Trophoblast cell (in vitro differentiated cells and primary cell): ENCODE results near the gene CERK.

Experiments
- DNase-seq, 2 donors: peaks; one replicate each; pipeline ENCODE4 v3.0.0-alpha.2; 2016
- H2AFZ ChIP-seq: 2 replicates; pipeline ENCODE4 v1.6.1; 2013; ENCODE audit warnings: low read length, moderate library complexity, mild to moderate bottlenecking; ENCODE audit not compliant: insufficient read depth, poor library complexity
- H2AK5ac ChIP-seq: 2 replicates; pipeline ENCODE4 v1.6.1; 2013; ENCODE audit warnings: mild to moderate bottlenecking, low read length
- H2BK120ac ChIP-seq: 2 replicates; pipeline ENCODE4 v1.6.1; 2013; ENCODE audit warnings: low read length, mild to moderate bottlenecking, moderate library complexity; ENCODE audit not compliant: insufficient read depth, poor library complexity
- H2BK12ac ChIP-seq: 2 replicates; pipeline ENCODE4 v1.6.1; 2013; ENCODE audit warnings: mild to moderate bottlenecking, low read length, moderate library complexity
- H2BK5ac ChIP-seq: 2 replicates; pipeline ENCODE4 v1.6.1; 2013; ENCODE audit warnings: low read length, low read depth, moderate library complexity, mild to moderate bottlenecking; ENCODE audit not compliant: poor library complexity
- H3K14ac ChIP-seq: 2 replicates; pipeline ENCODE4 v1.6.1; 2013; ENCODE audit warnings: mild to moderate bottlenecking, low read length
- H3K18ac ChIP-seq: 2 replicates; pipeline ENCODE4 v1.6.1; 2013; ENCODE audit warnings: mild to moderate bottlenecking, low read length
- H3K23ac ChIP-seq: 2 replicates; pipeline ENCODE4 v1.6.1; 2013; ENCODE audit warnings: low read length
- H3K27ac ChIP-seq: 2 replicates; pipeline ENCODE4 v1.5.1; 2013; ENCODE audit warnings: low read depth, mild to moderate bottlenecking, inconsistent platforms, low read length, moderate library complexity
- H3K27me3 ChIP-seq: 2 replicates; pipeline ENCODE4 v1.6.1; 2013; ENCODE audit warnings: inconsistent platforms, mild to moderate bottlenecking, low read length, moderate library complexity; ENCODE audit not compliant: insufficient read depth
- H3K36me3 ChIP-seq, 2 experiments: 1 replicate in 1 of 2; 2 replicates in 1 of 2; pipeline ENCODE4 v1.6.1; 2013; ENCODE audit warnings: low read length in 2 of 2, mild to moderate bottlenecking in 2 of 2, moderate library complexity in 1 of 2; ENCODE audit not compliant: insufficient read depth in 2 of 2, control insufficient read depth in 1 of 2
- H3K4ac ChIP-seq: 2 replicates; pipeline ENCODE4 v1.6.1; 2013; ENCODE audit warnings: low read depth, mild to moderate bottlenecking, low read length, moderate library complexity
- H3K4me1 ChIP-seq, 2 experiments: 1 replicate in 1 of 2; 2 replicates in 1 of 2; pipeline ENCODE4 v1.6.1; 2013; ENCODE audit warnings: low read length in 2 of 2, mild to moderate bottlenecking in 2 of 2, moderate library complexity in 1 of 2; ENCODE audit not compliant: insufficient read depth in 2 of 2, control insufficient read depth in 1 of 2
- H3K4me2 ChIP-seq: 2 replicates; pipeline ENCODE4 v1.6.1; 2013; ENCODE audit warnings: inconsistent platforms, mild to moderate bottlenecking, low read length, moderate library complexity
- H3K4me3 ChIP-seq: 2 replicates; pipeline ENCODE4 v1.5.1; 2013; ENCODE audit warnings: mild to moderate bottlenecking, low read depth, low read length, inconsistent platforms
- H3K79me1 ChIP-seq: one replicate; pipeline ENCODE4 v1.6.1; 2013; ENCODE audit warnings: low read length
- H3K79me2 ChIP-seq: 2 replicates; pipeline ENCODE4 v1.6.1; 2013; ENCODE audit warnings: low read length, mild to moderate bottlenecking; ENCODE audit not compliant: control insufficient read depth, insufficient read depth, poor library complexity
- H3K9ac ChIP-seq: 2 replicates; pipeline ENCODE4 v1.6.1; 2013; ENCODE audit warnings: mild to moderate bottlenecking, low read length
- H3K9me3 ChIP-seq: 2 replicates; pipeline ENCODE4 v1.6.1; 2013; ENCODE audit warnings: low read depth, mild to moderate bottlenecking, control low read depth, inconsistent platforms, low read length; ENCODE audit not compliant: insufficient read depth
- H4K12ac ChIP-seq: 2 replicates; pipeline ENCODE4 v1.6.1; 2013; ENCODE audit warnings: low read depth, mild to moderate bottlenecking, low read length, moderate library complexity
- H4K8ac ChIP-seq: 2 replicates; pipeline ENCODE4 v1.6.1; 2013; ENCODE audit warnings: low read depth, mild to moderate bottlenecking, low read length, moderate library complexity
- H4K91ac ChIP-seq: one replicate; pipeline ENCODE4 v1.6.1; 2013; ENCODE audit warnings: low read depth, mild to moderate bottlenecking, low read length, moderate library complexity
- WGBS: extraction: QIAGEN DNeasy Blood & Tissue Kit; methylation state at CpG from one replicate; pipeline ENCODE4 v1.1.7; 2013; ENCODE audit warnings: missing lambda C conversion rate; ENCODE audit not compliant: insufficient read length, insufficient coverage; ENCODE audit errors: extremely low coverage; 5-methylcytosine and 5-hydroxymethylcytosine counted together

Gene CERK

GRCh38 chr22:46669201-46669600 is 68.9 kb downstream of the CERK start:
- H3K79me2 ChIP-seq: no peaks in the 10 kb centered on the region
- H3K18ac ChIP-seq: no peak overlapping the region
- H2BK120ac ChIP-seq: no peak overlapping the region
- no peak overlapping the region for H2AK5ac ChIP-seq
- H3K79me1 ChIP-seq: no peaks in the 10 kb centered on the region
- no peak overlapping the region for H4K8ac ChIP-seq
- no peak overlapping the region for H3K4ac ChIP-seq
- H3K27ac ChIP-seq: no peak overlapping the region
- DNase-seq: no peak
- no peak overlapping the region for H2BK12ac ChIP-seq
- H3K23ac ChIP-seq: no peak overlapping the region
- WGBS: no CpG with 5 or more reads among the region's 9 CpGs
- H3K27me3 ChIP-seq: no peaks in the 10 kb centered on the region
- no peak overlapping the region for H3K9ac ChIP-seq
- no peak overlapping the region for H3K4me2 ChIP-seq
- H2BK5ac ChIP-seq: no peak overlapping the region
- H3K4me3 ChIP-seq: no peak overlapping the region
- no peak overlapping the region for H3K14ac ChIP-seq
- H4K12ac ChIP-seq: no peak overlapping the region
- H2AFZ ChIP-seq: no peak overlapping the region
- no peaks in the 10 kb centered on the region for H3K4me1 ChIP-seq
- no peak overlapping the region for H4K91ac ChIP-seq
- H3K36me3 ChIP-seq: peaks cover 15 to 31% of the 10 kb centered on the region in 2 experiments
- H3K9me3 ChIP-seq: no peaks in the 10 kb centered on the region

- Histone ChIP-seq H2AFZ (no peak overlapping the region), H3K14ac (no peak overlapping the region), H2BK12ac (no peak overlapping the region), H3K4me2 (no peak overlapping the region), H4K12ac (no peak overlapping the region), H3K4me1 (peaks cover 0 to 2% of the 10 kb centered on the region in 2 experiments), H3K9me3 (no peaks in the 10 kb centered on the region), H3K9ac (no peak overlapping the region), H3K4ac (no peak overlapping the region), H3K36me3 (peaks cover 14 to 22% of the 10 kb centered on the region in 2 experiments), H2BK5ac (no peak overlapping the region), H2AK5ac (no peak overlapping the region), H3K79me1 (no peaks in the 10 kb centered on the region), H2BK120ac (no peak overlapping the region), H4K8ac (no peak overlapping the region), H3K18ac (no peak overlapping the region), H3K27me3 (no peaks in the 10 kb centered on the region), H3K27ac (no peak overlapping the region), H3K23ac (no peak overlapping the region), H4K91ac (no peak overlapping the region), H3K4me3 (no peak overlapping the region), H3K79me2 (no peaks in the 10 kb centered on the region)
- no CpG with 5 or more reads among the region's 24 CpGs for WGBS
- no peak for DNase-seq
Observed at GRCh38 chr22:46668116-46668515, 69.9 kb downstream of the CERK start.

GRCh38 chr22:46667245-46667623 is 70.8 kb downstream of the CERK start:
- Histone ChIP-seq H3K79me2 (no peaks in the 10 kb centered on the region), H3K4ac (no peak overlapping the region), H3K18ac (no peak overlapping the region), H2BK120ac (no peak overlapping the region), H4K8ac (no peak overlapping the region), H3K27ac (no peak overlapping the region), H3K14ac (no peak overlapping the region), H2AK5ac (no peak overlapping the region), H3K36me3 (peaks cover 14 to 15% of the 10 kb centered on the region in 2 experiments), H3K4me3 (no peak overlapping the region), H3K79me1 (no peaks in the 10 kb centered on the region), H3K23ac (no peak overlapping the region), H4K91ac (no peak overlapping the region), H3K27me3 (no peaks in the 10 kb centered on the region), H3K9ac (no peak overlapping the region), H4K12ac (no peak overlapping the region), H3K4me1 (peaks cover 2 to 10% of the 10 kb centered on the region in 2 experiments), H2AFZ (no peak overlapping the region), H3K4me2 (no peak overlapping the region), H2BK12ac (no peak overlapping the region), H3K9me3 (no peaks in the 10 kb centered on the region), H2BK5ac (no peak overlapping the region)
- WGBS: no CpG with 5 or more reads among the region's 10 CpGs
- DNase-seq: no peak

- Histone ChIP-seq H3K27me3 (no peaks in the 10 kb centered on the region), H2BK5ac (no peak overlapping the region), H3K79me2 (no peaks in the 10 kb centered on the region), H3K14ac (no peak overlapping the region), H4K8ac (no peak overlapping the region), H3K36me3 (peaks cover 14 to 15% of the 10 kb centered on the region in 2 experiments), H4K12ac (no peak overlapping the region), H2AFZ (no peak overlapping the region), H3K4me2 (no peak overlapping the region), H3K23ac (no peak overlapping the region), H2BK120ac (no peak overlapping the region), H3K4me1 (peaks cover 2 to 10% of the 10 kb centered on the region in 2 experiments), H3K9ac (no peak overlapping the region), H2AK5ac (no peak overlapping the region), H3K18ac (no peak overlapping the region), H3K9me3 (no peaks in the 10 kb centered on the region), H4K91ac (no peak overlapping the region), H3K4ac (no peak overlapping the region), H3K27ac (no peak overlapping the region), H3K79me1 (no peaks in the 10 kb centered on the region), H3K4me3 (no peak overlapping the region), H2BK12ac (no peak overlapping the region)
- no CpG with 5 or more reads among the region's 17 CpGs for WGBS
- no peak for DNase-seq
Observed at GRCh38 chr22:46666577-46667244, 71.3 kb downstream of the CERK start.
